ENCODE data around the gene C22orf39.

GRCh38 chr22:19494001-19494560 lies 46.6 kb upstream of the C22orf39 start:
- TF ChIP-seq CTCF (IDR thresholded peaks at IDR 0.05): no peak
- no peak for TF ChIP-seq EP300 (IDR thresholded peaks at IDR 0.05)
- TF ChIP-seq POLR2A (IDR thresholded peaks at IDR 0.05): no peak
- no peak for TF ChIP-seq POLR2AphosphoS5 (IDR thresholded peaks at IDR 0.05)
